Astrocyte (in vitro differentiated cells and primary cell): ENCODE results near the gene SH3GLB2. TPM values are rescaled to one million over a fixed set of nuclear protein-coding genes. Genes with fewer than 3 reads are reported as not detected.

Experiments
- DNase-seq: peaks from one replicate; pipeline ENCODE4 v3.0.0-alpha.2; 2010; ENCODE audit warnings: low read depth
- FAIRE-seq: peaks from 2 replicates; lab custom pipeline; 2011; peaks lifted over from hg19 to GRCh38; lab: Jason Lieb, UNC
- H2AFZ ChIP-seq: 2 replicates; pipeline ENCODE4 v1.6.0; 2012; ENCODE audit warnings: low read depth, low read length, inconsistent platforms
- H3K27ac ChIP-seq: 2 replicates; pipeline ENCODE4 v1.5.1; 2011; ENCODE audit warnings: low read depth, low read length, inconsistent platforms
- H3K27me3 ChIP-seq: 2 replicates; pipeline ENCODE4 v1.6.0; 2011; ENCODE audit warnings: low read length, inconsistent platforms; ENCODE audit not compliant: insufficient read depth
- H3K36me3 ChIP-seq: 2 replicates; pipeline ENCODE4 v1.5.1; 2011; ENCODE audit warnings: low read length, inconsistent platforms; ENCODE audit not compliant: insufficient read depth
- H3K4me1 ChIP-seq: 2 replicates; pipeline ENCODE4 v1.5.1; 2011; ENCODE audit warnings: low read length, inconsistent platforms; ENCODE audit not compliant: insufficient read depth
- H3K4me2 ChIP-seq: 2 replicates; pipeline ENCODE4 v1.6.0; 2012; ENCODE audit warnings: low read length, inconsistent platforms
- H3K4me3 ChIP-seq: 2 replicates; pipeline ENCODE4 v1.5.1; 2011; ENCODE audit warnings: low read depth, mild to moderate bottlenecking, low read length, inconsistent platforms; ENCODE audit not compliant: insufficient read depth
- H3K79me2 ChIP-seq: 2 replicates; pipeline ENCODE4 v1.6.0; 2012; ENCODE audit warnings: mild to moderate bottlenecking, low read length, inconsistent platforms; ENCODE audit not compliant: insufficient read depth
- H3K9ac ChIP-seq: 2 replicates; pipeline ENCODE4 v1.6.0; 2012; ENCODE audit warnings: mild to moderate bottlenecking, low read length, inconsistent platforms
- H3K9me3 ChIP-seq: 2 replicates; pipeline ENCODE4 v1.5.1; 2012; ENCODE audit warnings: low read depth, mild to moderate bottlenecking, low read length, inconsistent platforms; ENCODE audit not compliant: insufficient read depth
- H4K20me1 ChIP-seq: 2 replicates; pipeline ENCODE4 v1.6.0; 2012; ENCODE audit warnings: low read length, inconsistent platforms; ENCODE audit not compliant: insufficient read depth
- H3K27ac Mint-ChIP-seq: one replicate; pipeline ENCODE4 v1.8.0; 2021; ENCODE audit warnings: mild to moderate bottlenecking, mixed read lengths; ENCODE audit not compliant: unreplicated experiment
- H3K27me3 Mint-ChIP-seq: one replicate; pipeline ENCODE4 v1.8.0; 2021; ENCODE audit warnings: low read depth, mixed read lengths; ENCODE audit not compliant: unreplicated experiment
- H3K36me3 Mint-ChIP-seq: one replicate; pipeline ENCODE4 v1.8.0; 2021; ENCODE audit warnings: low read depth, mixed read lengths; ENCODE audit not compliant: unreplicated experiment
- H3K4me1 Mint-ChIP-seq: one replicate; pipeline ENCODE4 v1.8.0; 2021; ENCODE audit warnings: low read depth, mixed read lengths; ENCODE audit not compliant: unreplicated experiment
- H3K4me3 Mint-ChIP-seq: one replicate; pipeline ENCODE4 v1.8.0; 2021; ENCODE audit warnings: mild to moderate bottlenecking, moderate library complexity, mixed read lengths; ENCODE audit not compliant: unreplicated experiment
- H3K9me3 Mint-ChIP-seq: one replicate; pipeline ENCODE4 v1.8.0; 2021; ENCODE audit warnings: mild to moderate bottlenecking, mixed read lengths; ENCODE audit not compliant: unreplicated experiment
- EZH2 ChIP-seq: IDR thresholded peaks from 2 replicates; pipeline ENCODE4 v1.6.1; 2012; ENCODE audit warnings: mild to moderate bottlenecking, low read length, inconsistent platforms; ENCODE audit not compliant: insufficient read depth
- total RNA-seq: library from RNA; stranded (reverse); gene quantifications from 2 replicates; pipeline ENCODE4 v1.2.1, GENCODE V29; 2021
- TF ChIP-seq, protein P1 (sequence below): IDR thresholded peaks from 2 replicates; pipeline ENCODE4 v1.5.1; 2011; ENCODE audit warnings: low read depth, mild to moderate bottlenecking, inconsistent platforms, low read length, moderate library complexity; ENCODE audit not compliant: insufficient read depth

SH3GLB2 gene
- total RNA-seq, 1 donor from 2014 or later, result 38.0 TPM

DNA sequence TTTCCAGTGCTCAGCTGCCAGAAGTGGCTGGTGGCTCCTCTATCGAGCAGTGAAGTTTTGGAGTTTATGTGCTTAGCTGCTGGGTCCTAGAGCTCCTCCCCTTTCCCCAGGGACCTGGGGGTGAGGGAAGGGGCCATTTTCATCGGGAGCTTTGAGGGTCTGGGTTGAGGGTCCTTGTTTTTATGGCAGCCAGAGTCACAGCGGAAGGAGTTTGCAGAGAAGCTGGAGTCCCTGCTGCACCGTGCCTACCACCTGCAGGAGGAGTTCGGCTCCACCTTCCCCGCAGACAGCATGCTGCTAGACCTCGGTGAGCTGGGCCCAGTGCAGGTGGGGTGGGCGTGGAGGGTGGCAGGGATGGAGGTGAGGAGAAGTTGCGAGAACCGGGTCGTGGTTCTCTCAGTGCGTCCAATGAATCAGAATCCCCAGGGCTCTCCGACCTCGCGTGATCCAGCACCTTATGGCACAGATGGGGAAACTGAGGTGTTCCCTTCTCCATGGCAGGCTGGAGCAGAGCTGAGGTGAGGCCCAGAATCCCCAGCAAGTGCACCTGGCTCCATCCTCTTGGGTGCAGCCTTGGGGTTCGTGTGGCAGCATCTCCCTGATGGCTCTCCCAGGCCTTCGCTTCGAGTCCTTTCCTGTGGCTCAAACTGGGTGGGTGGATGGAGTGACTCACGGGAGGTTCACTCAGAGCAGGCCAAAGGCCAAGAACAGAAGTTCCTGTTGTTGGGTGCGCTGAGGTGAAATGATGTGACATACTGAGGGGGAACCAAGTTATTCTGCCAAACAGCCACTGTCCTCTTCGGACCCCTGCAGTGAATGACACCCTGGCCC lies 31.0 kb upstream of the SH3GLB2 start:
- no peaks in the 10 kb centered on the region for H3K27me3 ChIP-seq
- TF ChIP-seq, protein P1, sequence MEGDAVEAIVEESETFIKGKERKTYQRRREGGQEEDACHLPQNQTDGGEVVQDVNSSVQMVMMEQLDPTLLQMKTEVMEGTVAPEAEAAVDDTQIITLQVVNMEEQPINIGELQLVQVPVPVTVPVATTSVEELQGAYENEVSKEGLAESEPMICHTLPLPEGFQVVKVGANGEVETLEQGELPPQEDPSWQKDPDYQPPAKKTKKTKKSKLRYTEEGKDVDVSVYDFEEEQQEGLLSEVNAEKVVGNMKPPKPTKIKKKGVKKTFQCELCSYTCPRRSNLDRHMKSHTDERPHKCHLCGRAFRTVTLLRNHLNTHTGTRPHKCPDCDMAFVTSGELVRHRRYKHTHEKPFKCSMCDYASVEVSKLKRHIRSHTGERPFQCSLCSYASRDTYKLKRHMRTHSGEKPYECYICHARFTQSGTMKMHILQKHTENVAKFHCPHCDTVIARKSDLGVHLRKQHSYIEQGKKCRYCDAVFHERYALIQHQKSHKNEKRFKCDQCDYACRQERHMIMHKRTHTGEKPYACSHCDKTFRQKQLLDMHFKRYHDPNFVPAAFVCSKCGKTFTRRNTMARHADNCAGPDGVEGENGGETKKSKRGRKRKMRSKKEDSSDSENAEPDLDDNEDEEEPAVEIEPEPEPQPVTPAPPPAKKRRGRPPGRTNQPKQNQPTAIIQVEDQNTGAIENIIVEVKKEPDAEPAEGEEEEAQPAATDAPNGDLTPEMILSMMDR, result no peak
- no peak for TF ChIP-seq EZH2
- Mint-ChIP-seq H3K4me1 (no peaks in the 10 kb centered on the region), H3K27me3 (no peaks in the 10 kb centered on the region), H3K9me3 (no peaks in the 10 kb centered on the region), H3K4me3 (no peak overlapping the region), H3K36me3 (peaks cover 10% of the 10 kb centered on the region), H3K27ac (peak overlapping the region; percentile 31)
- DNase-seq, result peak; percentile 33
- no peak overlapping the region for H3K9ac ChIP-seq
- no peaks in the 10 kb centered on the region for H3K9me3 ChIP-seq
- H3K27ac ChIP-seq, result no peak overlapping the region
- no peak overlapping the region for H2AFZ ChIP-seq
- FAIRE-seq, result no peak
- H3K4me3 ChIP-seq, result no peak overlapping the region
- H3K79me2 ChIP-seq, result no peaks in the 10 kb centered on the region
- H3K4me1 ChIP-seq, result peaks cover 12% of the 10 kb centered on the region
- no peaks in the 10 kb centered on the region for H3K36me3 ChIP-seq
- no peaks in the 10 kb centered on the region for H4K20me1 ChIP-seq
- H3K4me2 ChIP-seq, result peak overlapping the region; percentile 55

DNA sequence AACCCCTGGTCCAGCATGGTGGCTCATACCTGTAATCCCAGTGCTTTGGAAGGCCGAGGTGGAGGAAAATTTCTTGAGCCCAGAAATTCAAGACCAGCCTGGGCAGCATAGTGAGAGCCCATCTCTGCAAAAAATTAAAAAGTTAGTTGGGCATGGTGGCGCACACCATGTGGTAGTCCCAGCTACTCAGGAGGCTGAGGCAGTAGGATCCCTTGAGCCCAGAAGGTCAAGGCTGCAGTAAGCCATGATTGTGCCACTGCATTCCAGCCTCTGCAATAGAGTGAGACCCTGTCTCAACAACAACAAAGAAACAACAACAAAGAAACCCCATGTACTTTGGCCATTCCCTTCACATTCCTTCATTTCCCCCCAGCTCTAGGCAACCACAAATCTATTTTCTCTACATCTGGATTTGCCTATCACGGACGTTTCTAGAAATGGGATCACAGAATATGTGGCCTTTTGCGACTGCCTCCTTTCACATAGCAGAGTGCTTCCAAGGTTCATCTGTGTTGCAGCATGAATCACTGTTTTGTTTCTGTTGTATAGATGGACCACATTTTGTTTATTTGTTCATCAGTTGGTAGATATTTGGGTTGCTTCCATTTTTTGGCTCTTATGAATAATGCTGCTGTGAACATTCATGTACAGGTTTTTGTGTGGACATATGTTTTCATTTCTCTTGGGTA lies 26.2 kb upstream of the SH3GLB2 start:
- no peak overlapping the region for H3K9ac ChIP-seq
- H3K4me2 ChIP-seq, result no peak overlapping the region
- H2AFZ ChIP-seq, result no peak overlapping the region
- H3K79me2 ChIP-seq, result no peaks in the 10 kb centered on the region
- H3K27ac ChIP-seq, result no peak overlapping the region
- H3K9me3 ChIP-seq, result no peaks in the 10 kb centered on the region
- no peaks in the 10 kb centered on the region for H3K36me3 ChIP-seq
- H3K9me3 Mint-ChIP-seq, result no peaks in the 10 kb centered on the region
- H3K4me3 ChIP-seq, result no peak overlapping the region
- no peaks in the 10 kb centered on the region for H3K27me3 Mint-ChIP-seq
- H3K4me1 ChIP-seq, result peaks cover 6% of the 10 kb centered on the region
- no peak for FAIRE-seq
- peak overlapping the region; percentile 8 for H3K4me3 Mint-ChIP-seq
- H3K36me3 Mint-ChIP-seq, result peaks cover 7% of the 10 kb centered on the region
- TF ChIP-seq, protein P1, result no peak
- no peak for TF ChIP-seq EZH2
- H4K20me1 ChIP-seq, result no peaks in the 10 kb centered on the region
- DNase-seq, result no peak
- no peak overlapping the region for H3K27ac Mint-ChIP-seq
- H3K27me3 ChIP-seq, result no peaks in the 10 kb centered on the region
- no peaks in the 10 kb centered on the region for H3K4me1 Mint-ChIP-seq
